ENCODE data around the gene HSPB3. TPM values are rescaled to one million over a fixed set of nuclear protein-coding genes. Genes with fewer than 3 reads are reported as not detected.
"Not testable (repeated sequence)": the region's sequence is repeated elsewhere in the genome, so short reads cannot be mapped to it uniquely, and the experiment has no call there.

The HSPB3 gene
- total RNA-seq, 1 experiment from 2014 or later: not detected

DNA sequence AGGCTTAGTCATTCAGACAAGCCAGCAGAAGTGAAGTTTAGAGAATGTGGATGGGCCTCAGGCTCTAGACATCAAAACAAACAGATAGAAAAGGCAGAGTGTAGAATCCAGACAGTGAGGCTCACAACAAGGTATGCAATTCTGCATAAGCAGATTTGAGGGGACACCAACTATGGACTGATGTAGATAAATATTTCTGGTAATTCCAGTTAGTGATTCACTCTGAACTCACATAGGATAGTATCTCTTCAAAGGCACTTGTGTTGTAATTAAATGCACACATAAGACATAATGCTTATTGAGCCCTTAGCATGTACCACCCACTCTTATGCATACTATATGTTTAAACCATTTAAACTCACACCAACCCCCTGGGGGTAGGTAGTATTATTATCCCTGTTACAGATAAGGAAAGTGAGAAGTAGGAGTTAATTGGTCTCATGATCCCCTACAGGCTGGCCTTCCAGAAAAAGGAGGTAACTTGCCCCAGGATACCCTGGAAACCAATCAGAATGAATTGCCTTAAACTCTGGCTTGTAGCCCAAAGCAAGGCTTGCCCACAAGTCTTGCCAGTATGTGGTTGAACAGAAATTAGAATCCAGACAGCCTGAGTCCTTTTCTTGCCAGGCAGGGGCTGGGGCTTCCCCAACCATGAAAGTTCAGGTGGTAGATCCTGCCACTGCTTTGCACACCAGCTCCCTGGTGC lies 39.5 kb upstream of the HSPB3 start:
- CTCF ChIA-PET: interaction anchor here (2.6 kb wide), 1 partner anchor 73 kb away, joined by 10 read pairs; no protein-coding TSS in a partner anchor
- TF ChIP-seq, protein P1, sequence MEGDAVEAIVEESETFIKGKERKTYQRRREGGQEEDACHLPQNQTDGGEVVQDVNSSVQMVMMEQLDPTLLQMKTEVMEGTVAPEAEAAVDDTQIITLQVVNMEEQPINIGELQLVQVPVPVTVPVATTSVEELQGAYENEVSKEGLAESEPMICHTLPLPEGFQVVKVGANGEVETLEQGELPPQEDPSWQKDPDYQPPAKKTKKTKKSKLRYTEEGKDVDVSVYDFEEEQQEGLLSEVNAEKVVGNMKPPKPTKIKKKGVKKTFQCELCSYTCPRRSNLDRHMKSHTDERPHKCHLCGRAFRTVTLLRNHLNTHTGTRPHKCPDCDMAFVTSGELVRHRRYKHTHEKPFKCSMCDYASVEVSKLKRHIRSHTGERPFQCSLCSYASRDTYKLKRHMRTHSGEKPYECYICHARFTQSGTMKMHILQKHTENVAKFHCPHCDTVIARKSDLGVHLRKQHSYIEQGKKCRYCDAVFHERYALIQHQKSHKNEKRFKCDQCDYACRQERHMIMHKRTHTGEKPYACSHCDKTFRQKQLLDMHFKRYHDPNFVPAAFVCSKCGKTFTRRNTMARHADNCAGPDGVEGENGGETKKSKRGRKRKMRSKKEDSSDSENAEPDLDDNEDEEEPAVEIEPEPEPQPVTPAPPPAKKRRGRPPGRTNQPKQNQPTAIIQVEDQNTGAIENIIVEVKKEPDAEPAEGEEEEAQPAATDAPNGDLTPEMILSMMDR (IDR thresholded peaks at IDR 0.05; ENCODE audit: unreplicated experiment): no peak
- intact Hi-C loops (cut with micrococcal nuclease): no loop called here
- no TSS peak for BruUV-seq (replicated peaks)
- POLR2A ChIA-PET: interaction anchor here (1.2 kb wide), 1 partner anchor 104 kb away, joined by 3 read pairs; no protein-coding TSS in a partner anchor
- DNase-seq (ENCODE audit: unreplicated experiment): peak; percentile 26
- H3K27ac Mint-ChIP-seq (ENCODE audit: low read depth, unreplicated experiment): no peak overlapping the region
- H3K27me3 Mint-ChIP-seq (ENCODE audit: insufficient read depth, unreplicated experiment): no peaks in the 10 kb centered on the region
- H3K4me1 Mint-ChIP-seq (ENCODE audit: insufficient read depth, unreplicated experiment): peaks cover 14% of the 10 kb centered on the region
- no peak overlapping the region for H3K4me3 Mint-ChIP-seq (ENCODE audit: unreplicated experiment)
- no peaks in the 10 kb centered on the region for H3K36me3 Mint-ChIP-seq (ENCODE audit: insufficient read depth, unreplicated experiment)
- no peaks in the 10 kb centered on the region for H3K9me3 Mint-ChIP-seq (ENCODE audit: unreplicated experiment)

DNA sequence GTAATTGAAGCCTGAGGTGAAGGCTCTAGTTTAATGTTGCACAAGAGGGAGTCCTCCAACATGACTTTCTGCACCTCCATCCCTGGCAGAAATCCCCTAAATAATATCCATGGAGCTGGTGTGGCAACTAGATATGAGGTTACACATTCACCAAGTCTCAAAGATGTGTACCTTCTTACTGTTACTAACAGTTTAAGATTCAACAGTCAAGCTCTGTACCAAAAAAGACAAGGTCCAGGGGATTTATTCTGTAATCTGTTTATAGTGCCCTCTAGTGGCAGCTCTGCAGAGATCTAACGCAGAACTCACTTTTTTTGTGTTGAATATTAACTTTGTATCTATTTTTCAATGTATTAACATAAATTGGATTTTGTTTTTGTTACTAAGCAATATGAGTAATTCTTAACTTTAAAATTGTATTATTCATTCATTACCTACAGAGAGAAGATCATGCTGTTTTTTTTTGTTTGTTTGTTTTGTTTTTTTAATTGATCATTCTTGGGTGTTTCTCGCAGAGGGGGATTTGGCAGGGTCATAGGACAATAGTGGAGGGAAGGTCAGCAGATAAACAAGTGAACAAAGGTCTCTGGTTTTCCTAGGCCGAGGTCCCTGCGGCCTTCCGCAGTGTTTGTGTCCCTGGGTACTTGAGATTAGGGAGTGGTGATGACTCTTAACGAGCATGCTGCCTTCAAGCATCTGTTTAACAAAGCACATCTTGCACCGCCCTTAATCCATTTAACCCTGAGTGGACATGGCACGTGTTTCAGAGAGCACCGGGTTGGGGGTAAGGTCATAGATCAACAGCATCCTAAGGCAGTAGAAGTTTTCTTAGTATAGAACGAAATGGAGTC lies 35.7 kb upstream of the HSPB3 start:
- not testable (repeated sequence) for BruUV-seq (replicated peaks)
- POLR2A ChIA-PET: interaction anchor here (0.6 to 1.2 kb wide), 11 partner anchors 9 to 740 kb away, joined by 3 to 24 read pairs (median 5); partner anchors contain the start of genes ARL15 and GPX8

DNA sequence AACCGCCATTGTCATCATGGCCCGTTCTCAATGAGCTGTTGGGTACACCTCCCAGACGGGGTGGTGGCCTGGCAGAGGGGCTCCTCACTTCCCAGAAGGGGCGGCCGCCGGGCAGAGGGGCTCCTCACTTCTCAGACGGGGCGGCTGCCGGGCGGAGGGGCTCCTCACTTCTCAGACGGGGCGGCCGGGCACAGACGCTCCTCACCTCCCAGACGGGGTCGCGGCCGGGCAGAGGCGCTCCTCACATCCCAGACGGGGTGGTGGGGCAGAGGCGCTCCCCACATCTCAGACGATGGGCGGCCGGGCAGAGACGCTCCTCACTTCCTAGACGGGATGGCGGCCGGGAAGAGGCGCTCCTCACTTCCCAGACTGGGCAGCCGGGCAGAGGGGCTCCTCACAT lies 35.0 kb upstream of the HSPB3 start:
- DNase-seq (ENCODE audit: unreplicated experiment); BruUV-seq (replicated peaks); H3K4me3 Mint-ChIP-seq (ENCODE audit: unreplicated experiment); H3K27ac Mint-ChIP-seq (ENCODE audit: low read depth, unreplicated experiment); H3K27me3 Mint-ChIP-seq (ENCODE audit: insufficient read depth, unreplicated experiment); intact Hi-C loops (cut with micrococcal nuclease); POLR2A ChIA-PET; H3K36me3 Mint-ChIP-seq (ENCODE audit: insufficient read depth, unreplicated experiment); H3K9me3 Mint-ChIP-seq (ENCODE audit: unreplicated experiment): not testable (repeated sequence)
- H3K4me1 Mint-ChIP-seq (ENCODE audit: insufficient read depth, unreplicated experiment): peaks cover 14% of the 10 kb centered on the region
- CTCF ChIA-PET: interaction anchor here (1.7 to 2.3 kb wide), 5 partner anchors 10 to 115 kb away, joined by 4 to 28 read pairs (median 18); no protein-coding TSS in a partner anchor

More for the DNA sequence above, 35.7 kb upstream of the HSPB3 start:
- H3K27ac Mint-ChIP-seq (ENCODE audit: low read depth, unreplicated experiment); H3K36me3 Mint-ChIP-seq (ENCODE audit: insufficient read depth, unreplicated experiment); H3K27me3 Mint-ChIP-seq (ENCODE audit: insufficient read depth, unreplicated experiment); H3K9me3 Mint-ChIP-seq (ENCODE audit: unreplicated experiment); H3K4me3 Mint-ChIP-seq (ENCODE audit: unreplicated experiment): not testable (repeated sequence)
- TF ChIP-seq, protein P1 (IDR thresholded peaks at IDR 0.05; ENCODE audit: unreplicated experiment): peak; percentile 63
- CTCF ChIA-PET: interaction anchor here (0.5 to 2.3 kb wide), 41 partner anchors 9 to 1392 kb away, joined by 3 to 28 read pairs (median 4); partner anchors contain the start of gene HSPB3
- intact Hi-C loops (cut with micrococcal nuclease): loop anchor here (1.0 to 2.0 kb wide), 4 partner anchors 41 to 176 kb away; no protein-coding TSS in a partner anchor
- H3K4me1 Mint-ChIP-seq (ENCODE audit: insufficient read depth, unreplicated experiment): peaks cover 14% of the 10 kb centered on the region
- DNase-seq (ENCODE audit: unreplicated experiment): peak; percentile 54

DNA sequence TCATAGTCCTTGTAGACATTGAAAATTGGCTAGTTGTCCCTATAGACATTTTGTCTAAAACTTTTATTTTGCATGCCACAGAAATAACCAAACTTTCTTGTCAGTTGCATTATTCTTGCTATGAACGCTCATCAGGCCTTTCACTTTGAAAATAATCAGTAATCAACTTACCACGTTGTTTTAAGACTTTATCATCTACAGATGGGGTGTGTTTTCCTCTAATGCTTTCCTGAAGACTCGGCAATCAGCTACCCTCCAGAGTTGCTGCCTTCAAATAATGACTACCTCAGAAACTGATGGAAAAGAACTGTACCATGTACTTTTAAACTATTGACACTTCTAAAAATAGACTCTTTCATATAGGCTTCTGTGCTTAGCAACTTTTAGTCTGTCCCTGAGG lies 33.5 kb upstream of the HSPB3 start:
- intact Hi-C loops (cut with micrococcal nuclease): no loop called here
- Mint-ChIP-seq H3K4me3 (ENCODE audit: unreplicated experiment) (no peak overlapping the region), H3K4me1 (ENCODE audit: insufficient read depth, unreplicated experiment) (peaks cover 14% of the 10 kb centered on the region), H3K36me3 (ENCODE audit: insufficient read depth, unreplicated experiment) (no peaks in the 10 kb centered on the region), H3K9me3 (ENCODE audit: unreplicated experiment) (no peaks in the 10 kb centered on the region), H3K27me3 (ENCODE audit: insufficient read depth, unreplicated experiment) (no peaks in the 10 kb centered on the region), H3K27ac (ENCODE audit: low read depth, unreplicated experiment) (no peak overlapping the region)
- BruUV-seq (replicated peaks): no TSS peak
- TF ChIP-seq, protein P1 (IDR thresholded peaks at IDR 0.05; ENCODE audit: unreplicated experiment): no peak
- CTCF ChIA-PET: interaction anchor here (0.6 to 2.3 kb wide), 8 partner anchors 10 to 188 kb away, joined by 3 to 17 read pairs (median 4); no protein-coding TSS in a partner anchor
- POLR2A ChIA-PET: interaction anchor here (0.7 kb wide), 1 partner anchor 112 kb away, joined by 3 read pairs; the partner anchor contains the start of gene ARL15
- no peak for DNase-seq (ENCODE audit: unreplicated experiment)

Data from MCF 10A (cell line).